ENCODE data around the gene GID8.

The GID8 gene

DNA sequence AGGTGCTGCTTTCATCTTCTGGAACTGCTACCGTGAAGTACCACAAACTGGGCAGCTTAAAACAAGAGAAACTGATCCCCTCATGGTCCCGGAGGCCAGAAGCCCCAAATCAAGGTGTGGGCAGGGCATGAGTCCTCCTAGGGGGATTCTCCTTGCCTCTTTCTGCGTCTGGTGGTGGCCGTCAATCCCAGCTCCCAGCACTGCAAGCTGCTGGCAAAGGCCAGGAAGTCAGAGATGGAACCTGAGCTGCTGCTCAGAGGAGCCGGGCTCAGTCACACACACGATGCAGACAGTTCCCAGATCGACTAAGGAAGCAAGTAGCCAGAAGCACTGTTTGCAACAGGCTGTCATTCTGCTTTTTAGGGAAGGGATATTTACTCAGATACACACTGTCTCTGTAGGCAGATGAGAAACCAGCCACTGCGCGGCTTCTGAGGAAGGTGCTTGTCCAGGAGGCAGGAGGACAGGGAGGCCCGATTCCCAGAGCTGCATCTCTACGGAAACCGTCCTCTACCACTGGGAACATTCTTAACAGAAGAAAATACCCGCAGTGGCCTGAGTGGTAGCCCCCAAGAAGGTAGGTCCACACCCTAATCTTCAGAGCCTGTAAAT is 53.4 kb downstream of the GID8 start:
- no peak for DNase-seq

DNA sequence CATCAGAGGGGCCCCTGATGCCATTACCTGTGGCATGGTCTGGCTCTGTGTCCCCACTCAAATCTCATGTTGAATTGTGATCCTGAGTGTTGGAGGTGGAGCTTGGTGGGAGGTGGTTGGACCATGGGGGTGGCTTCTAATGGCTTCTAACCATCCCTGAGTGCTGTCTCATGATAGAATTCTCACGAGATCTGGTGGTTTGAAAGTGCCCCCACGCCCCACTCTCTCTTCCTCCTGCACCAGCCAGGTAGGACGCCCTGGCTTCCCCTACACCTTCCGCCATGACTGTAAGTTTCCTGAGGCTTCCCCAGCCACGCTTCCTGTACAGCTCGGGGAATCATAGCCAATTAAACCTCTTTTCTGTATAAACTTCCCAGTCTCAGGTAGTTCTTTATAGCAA is 53.9 kb downstream of the GID8 start:
- no peak for DNase-seq

- DNase-seq = no peak
Observed at GRCh38 chr20:62993856-62994494, 56.0 kb downstream of the GID8 start.

DNA sequence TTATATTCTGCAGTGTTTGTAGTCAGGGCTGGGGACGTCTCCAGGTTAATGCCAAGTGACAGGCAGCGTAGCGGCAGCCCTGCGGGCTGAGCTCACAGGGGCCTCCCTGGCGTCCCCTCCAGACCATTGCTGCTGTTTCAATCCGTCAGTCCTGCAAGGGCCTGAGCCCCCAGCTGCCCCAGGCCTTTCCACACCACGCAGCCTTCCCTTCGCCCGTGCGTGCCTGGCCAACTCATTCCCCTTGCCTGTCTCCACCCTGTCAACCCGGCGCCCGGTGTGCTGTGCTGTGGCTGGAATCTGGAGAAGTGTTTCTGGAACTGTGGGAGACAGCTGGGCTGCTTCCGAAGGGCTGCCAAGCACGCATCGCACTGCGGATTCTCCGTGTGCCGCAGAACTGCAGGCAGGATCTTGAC is 56.9 kb downstream of the GID8 start:
- DNase-seq = no peak

GRCh38 chr20:62995481-62995880 is 57.5 kb downstream of the GID8 start:
- no peak for DNase-seq

GRCh38 chr20:62995898-62996595 is 58.1 kb downstream of the GID8 start:
- no peak for DNase-seq

DNA sequence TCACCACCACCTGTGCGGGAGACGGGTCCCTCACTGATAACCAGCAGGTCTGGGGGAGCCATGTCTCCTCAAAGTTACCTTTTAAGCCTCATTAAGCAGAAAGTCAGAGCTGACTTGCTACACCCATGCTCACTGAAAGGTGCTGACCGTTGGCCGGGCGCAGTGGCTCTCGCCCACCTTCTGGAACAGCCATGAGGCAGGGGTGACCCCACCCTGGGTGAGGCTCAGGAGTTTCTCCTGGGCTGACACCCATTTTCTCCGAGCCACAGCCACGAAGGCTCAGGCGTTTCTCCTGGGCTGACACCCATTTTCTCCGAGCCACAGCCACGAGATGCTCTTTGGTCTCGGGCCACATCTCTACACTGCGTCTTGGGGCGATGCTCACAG is 58.6 kb downstream of the GID8 start:
- DNase-seq = no peak

GRCh38 chr20:62997417-62998035 is 59.6 kb downstream of the GID8 start:
- DNase-seq = no peak
